Measurements from ENCODE around the gene ZNF598.
A peak's percentile ranks its signal among the peaks of the same experiment; 100 is the strongest.

ZNF598 gene

DNA sequence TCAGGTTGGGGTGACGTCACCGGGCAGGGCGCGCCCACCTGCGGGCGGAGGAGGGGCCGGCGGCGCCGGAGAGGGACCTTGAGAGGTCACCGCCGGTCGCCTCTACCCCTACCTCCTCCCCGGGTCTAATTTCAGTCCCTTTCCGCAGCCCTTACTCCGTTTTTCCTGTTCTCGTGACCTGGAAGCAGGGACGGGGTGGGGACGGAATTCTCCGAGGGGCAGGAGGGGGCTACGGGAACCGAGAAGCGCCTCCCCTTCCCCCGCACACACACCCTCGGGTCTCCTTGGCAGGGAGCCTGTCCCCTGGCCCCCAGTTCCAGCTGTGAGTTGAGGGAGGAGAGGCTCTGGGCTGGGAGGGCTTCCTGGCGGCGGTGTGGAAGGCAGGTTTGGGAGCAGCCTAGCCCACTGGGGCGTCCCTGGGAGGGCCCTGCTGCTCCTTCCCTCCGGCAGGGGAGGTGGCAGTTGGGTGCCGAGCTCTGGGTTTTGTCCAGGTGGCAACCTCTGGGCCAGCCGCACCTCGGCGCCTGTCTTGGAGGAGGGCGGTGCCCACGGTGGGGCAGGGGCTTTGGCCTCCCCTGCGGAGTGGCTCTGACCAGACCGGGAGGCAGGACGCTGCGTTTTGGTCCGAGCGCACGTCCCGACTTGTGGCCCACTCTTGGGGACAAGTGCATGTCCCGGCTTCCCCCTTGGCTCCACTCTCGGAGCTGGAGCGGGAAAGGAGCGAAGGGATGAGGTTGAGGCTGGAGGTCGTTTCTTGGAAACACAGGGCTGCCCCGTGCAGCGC is 19.1 kb downstream of the ZNF598 start:
- Mint-ChIP-seq H3K4me1 (ENCODE audit: low read depth) (peaks cover 29% of the 10 kb centered on the region), H3K27ac (peak overlapping the region; percentile 43), H3K36me3 (ENCODE audit: low read depth) (peaks cover 24% of the 10 kb centered on the region), H3K9me3 (no peaks in the 10 kb centered on the region), H3K27me3 (peaks cover 52% of the 10 kb centered on the region), H3K4me3 (peak overlapping the region; percentile 40)
- intact Hi-C loops (cut with micrococcal nuclease), result no loop called here

DNA sequence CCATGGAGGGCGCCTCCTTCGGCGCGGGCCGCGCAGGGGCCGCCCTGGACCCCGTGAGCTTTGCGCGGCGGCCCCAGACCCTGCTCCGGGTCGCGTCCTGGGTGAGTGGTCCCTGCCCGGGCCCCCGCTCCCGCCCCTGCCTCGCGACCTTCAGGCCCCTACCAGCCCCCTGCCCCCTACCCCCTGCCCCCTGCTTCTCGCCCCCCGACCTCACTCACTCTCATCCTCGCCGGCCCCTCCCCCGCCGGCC is 19.6 kb downstream of the ZNF598 start:
- H3K4me1 Mint-ChIP-seq (ENCODE audit: low read depth), result peaks cover 34% of the 10 kb centered on the region
- no peaks in the 10 kb centered on the region for H3K9me3 Mint-ChIP-seq
- intact Hi-C loops (cut with micrococcal nuclease), result no loop called here
- H3K4me3 Mint-ChIP-seq, result peak overlapping the region; percentile 40
- peaks cover 29% of the 10 kb centered on the region for H3K36me3 Mint-ChIP-seq (ENCODE audit: low read depth)
- H3K27me3 Mint-ChIP-seq, result peaks cover 52% of the 10 kb centered on the region
- no peak overlapping the region for H3K27ac Mint-ChIP-seq

DNA sequence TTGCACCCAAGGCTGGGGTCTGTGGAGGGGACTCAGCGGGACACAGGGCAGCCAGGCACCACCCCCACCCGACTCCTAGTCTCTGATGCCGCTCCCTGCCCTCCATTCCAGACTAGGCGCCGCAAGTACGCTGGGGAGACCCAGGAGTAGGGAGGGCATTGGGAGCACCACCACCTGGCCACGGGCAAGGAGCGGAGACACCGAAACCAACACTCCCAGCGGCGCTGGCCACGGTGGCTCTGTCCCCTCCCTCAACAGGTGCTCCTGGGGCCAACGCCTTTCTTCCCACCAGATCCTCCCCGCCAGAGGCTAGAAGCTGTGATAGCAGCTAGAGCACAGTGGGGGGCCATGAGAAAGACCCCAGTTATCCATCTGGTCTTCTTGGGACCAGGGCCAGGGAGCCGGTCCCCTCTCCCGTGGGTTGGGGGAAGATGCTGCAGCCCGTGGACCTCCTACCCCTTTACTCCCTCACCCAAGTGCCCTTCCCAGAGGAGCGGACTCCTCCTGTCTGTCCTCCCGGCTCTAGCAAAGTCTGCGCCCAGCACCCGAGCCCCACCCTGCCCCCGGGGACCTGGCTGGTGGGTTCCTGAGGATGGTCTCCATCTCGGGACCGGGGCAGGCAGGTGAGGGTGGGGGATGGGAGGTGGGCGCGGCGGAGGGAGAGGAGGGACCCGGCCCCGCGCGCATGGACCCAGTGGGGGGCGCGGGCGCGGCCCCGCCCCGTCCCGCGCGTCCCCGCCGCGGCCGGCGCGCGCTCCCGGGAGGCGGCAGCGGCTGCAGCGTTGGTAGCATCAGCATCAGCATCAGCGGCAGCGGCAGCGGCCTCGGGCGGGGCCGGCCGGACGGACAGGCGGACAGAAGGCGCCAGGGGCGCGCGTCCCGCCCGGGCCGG is 20.2 kb downstream of the ZNF598 start, which contains the start of gene SYNGR3:
SYNGR3 (plus strand) TSS at position 762 of the 892 bp plus-strand sequence. CDS start 133 bp downstream, outside the sequence.
- intact Hi-C loops (cut with micrococcal nuclease), result no loop called here
- H3K9me3 Mint-ChIP-seq, result no peaks in the 10 kb centered on the region
- peaks cover 40% of the 10 kb centered on the region for H3K4me1 Mint-ChIP-seq (ENCODE audit: low read depth)
- peaks cover 29% of the 10 kb centered on the region for H3K36me3 Mint-ChIP-seq (ENCODE audit: low read depth)
- peak within 1 kb of the TSS; percentile 40 for H3K4me3 Mint-ChIP-seq
- H3K27me3 Mint-ChIP-seq, result peaks cover 52% of the 10 kb centered on the region
- H3K27ac Mint-ChIP-seq, result peak within 1 kb of the TSS; percentile 43

DNA sequence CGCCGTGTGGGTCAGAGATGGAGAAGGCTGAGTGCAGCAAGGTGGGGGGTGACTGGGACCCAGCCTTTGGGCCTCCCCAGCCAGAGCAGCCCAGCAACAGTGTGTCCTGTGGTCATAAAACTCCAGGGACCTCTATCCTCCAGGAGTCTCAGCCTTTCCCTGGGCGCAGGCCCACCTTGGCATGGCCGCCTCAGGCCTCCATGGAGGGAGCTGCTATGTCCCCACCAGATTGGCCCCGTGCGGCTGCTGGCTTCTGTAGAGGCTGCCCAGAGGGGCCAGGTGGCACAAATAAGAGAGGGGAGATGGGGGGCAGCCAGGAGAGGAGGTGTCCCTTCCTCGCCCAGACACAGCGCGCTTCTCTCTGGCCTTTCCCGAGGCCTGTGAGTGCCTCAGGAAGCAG is 22.4 kb downstream of the ZNF598 start:
- Mint-ChIP-seq H3K4me1 (ENCODE audit: low read depth) (peaks cover 52% of the 10 kb centered on the region), H3K36me3 (ENCODE audit: low read depth) (peaks cover 29% of the 10 kb centered on the region), H3K27ac (no peak overlapping the region), H3K27me3 (peaks cover 58% of the 10 kb centered on the region), H3K4me3 (no peak overlapping the region), H3K9me3 (no peaks in the 10 kb centered on the region)
- intact Hi-C loops (cut with micrococcal nuclease), result no loop called here

DNA sequence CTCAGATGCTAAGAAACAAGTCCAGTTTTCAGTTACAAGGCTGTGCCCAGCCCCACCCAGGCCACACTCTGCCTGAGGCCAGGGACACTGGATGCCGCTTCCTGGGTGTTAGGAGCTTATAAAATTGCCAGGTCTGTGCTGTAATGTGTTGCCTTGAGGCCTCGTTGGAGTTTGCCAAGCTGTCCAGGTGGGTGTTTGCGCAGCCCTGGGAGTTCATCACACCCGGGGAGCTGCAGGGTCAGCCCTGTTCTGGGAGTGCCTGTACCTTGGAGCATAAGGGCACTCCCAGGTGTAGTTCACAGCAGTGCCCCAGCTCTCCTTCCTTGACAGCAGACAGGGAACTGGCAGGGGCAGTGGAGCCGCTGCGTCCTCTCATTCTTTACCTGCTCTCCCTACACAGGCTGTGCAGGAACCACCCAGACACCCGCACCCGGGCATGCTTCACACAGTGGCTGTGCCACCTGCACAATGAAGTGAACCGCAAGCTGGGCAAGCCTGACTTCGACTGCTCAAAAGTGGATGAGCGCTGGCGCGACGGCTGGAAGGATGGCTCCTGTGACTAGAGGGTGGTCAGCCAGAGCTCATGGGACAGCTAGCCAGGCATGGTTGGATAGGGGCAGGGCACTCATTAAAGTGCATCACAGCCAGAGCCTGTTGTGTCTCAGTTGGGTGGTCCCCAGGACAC is 24.0 kb downstream of the ZNF598 start:
- no peaks in the 10 kb centered on the region for H3K9me3 Mint-ChIP-seq
- H3K27me3 Mint-ChIP-seq, result peaks cover 60% of the 10 kb centered on the region
- H3K4me1 Mint-ChIP-seq (ENCODE audit: low read depth), result peaks cover 41% of the 10 kb centered on the region
- peak overlapping the region; percentile 79 for H3K4me3 Mint-ChIP-seq
- H3K27ac Mint-ChIP-seq, result no peak overlapping the region
- intact Hi-C loops (cut with micrococcal nuclease), result no loop called here
- peaks cover 29% of the 10 kb centered on the region for H3K36me3 Mint-ChIP-seq (ENCODE audit: low read depth)

DNA sequence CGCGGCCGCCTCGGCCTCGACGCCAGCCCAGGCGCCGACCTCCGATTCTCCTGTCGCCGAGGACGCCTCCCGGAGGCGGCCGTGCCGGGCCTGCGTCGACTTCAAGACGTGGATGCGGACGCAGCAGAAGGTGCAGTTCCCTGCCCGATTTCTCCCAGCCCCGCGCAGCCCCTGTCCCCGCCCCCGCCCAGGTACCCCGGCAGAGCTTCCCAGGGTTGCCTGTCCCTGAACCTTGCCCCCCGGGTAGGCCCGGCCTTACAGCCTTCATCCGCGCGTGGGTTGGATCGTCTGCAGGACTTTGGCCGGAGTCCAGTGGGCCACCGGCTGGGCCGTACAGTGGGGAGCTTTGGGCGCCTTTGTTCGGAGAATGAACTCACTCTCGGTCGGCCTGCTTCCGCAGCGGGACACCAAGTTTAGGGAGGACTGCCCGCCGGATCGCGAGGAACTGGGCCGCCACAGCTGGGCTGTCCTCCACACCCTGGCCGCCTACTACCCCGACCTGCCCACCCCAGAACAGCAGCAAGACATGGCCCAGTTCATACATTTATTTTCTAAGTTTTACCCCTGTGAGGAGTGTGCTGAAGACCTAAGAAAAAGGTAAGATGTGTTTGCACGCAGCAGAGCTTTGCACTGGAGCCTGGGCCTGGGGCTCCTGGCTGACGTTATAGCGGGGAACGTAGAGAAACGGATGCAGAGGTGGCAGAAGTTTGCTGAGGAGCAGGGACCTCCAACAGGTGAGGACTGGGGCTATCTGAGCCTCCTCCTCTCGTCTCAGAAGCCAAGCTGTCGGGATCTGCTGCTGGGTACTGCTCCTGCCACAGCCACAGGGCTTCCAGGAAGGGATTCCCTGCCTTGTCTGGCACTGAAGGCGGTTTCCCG is 25.0 kb downstream of the ZNF598 start:
- Mint-ChIP-seq H3K27ac (peak overlapping the region; percentile 73), H3K27me3 (peaks cover 64% of the 10 kb centered on the region), H3K36me3 (ENCODE audit: low read depth) (peaks cover 29% of the 10 kb centered on the region), H3K4me3 (peak overlapping the region; percentile 79), H3K4me1 (ENCODE audit: low read depth) (peaks cover 37% of the 10 kb centered on the region), H3K9me3 (no peaks in the 10 kb centered on the region)
- intact Hi-C loops (cut with micrococcal nuclease), result no loop called here

DNA sequence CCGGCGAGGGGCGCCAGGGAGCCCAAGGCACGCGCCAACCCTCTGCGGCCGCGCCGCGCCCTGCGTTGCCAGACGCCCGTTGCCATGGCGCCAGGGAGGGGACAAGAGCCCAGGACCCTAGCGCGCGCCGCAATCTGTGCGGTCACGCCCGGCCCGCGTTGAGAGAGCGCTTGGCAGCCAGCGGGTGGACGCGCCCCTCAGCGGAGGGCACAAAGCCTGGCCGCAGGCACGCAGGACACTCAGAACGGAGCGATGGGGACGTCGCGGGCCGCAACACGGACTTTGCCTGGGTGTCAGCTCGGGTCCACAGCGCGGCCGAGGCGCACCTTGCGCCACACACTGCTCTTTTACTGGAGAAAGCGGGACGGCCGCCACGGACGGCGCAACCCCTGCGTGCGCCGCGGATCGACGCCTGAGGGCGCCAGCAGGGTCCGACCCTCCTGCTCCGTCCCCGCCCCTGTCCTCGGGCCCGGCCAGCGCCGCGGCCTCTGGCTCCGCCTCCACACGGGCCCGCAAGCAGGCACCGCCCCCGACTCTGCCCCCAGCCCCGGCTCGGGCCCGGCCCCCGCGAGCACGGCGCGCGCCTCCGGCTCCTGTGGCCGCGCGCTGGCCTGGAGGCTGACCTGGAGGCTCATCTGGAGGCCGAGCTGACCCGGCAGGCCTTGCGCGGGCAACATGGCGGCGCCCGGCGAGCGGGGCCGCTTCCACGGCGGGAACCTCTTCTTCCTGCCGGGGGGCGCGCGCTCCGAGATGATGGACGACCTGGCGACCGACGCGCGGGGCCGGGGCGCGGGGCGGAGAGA is 25.9 kb downstream of the ZNF598 start, which contains the start of gene GFER:
GFER (plus strand) TSS at position 650 of the 803 bp plus-strand sequence; CDS start at position 676, 26 bp downstream.
- Mint-ChIP-seq H3K27me3 (peaks cover 62% of the 10 kb centered on the region), H3K4me3 (peak within 1 kb of the TSS; percentile 79), H3K27ac (peak within 1 kb of the TSS; percentile 73), H3K4me1 (ENCODE audit: low read depth) (peaks cover 39% of the 10 kb centered on the region), H3K36me3 (ENCODE audit: low read depth) (peaks cover 38% of the 10 kb centered on the region), H3K9me3 (no peaks in the 10 kb centered on the region)
- intact Hi-C loops (cut with micrococcal nuclease), result no loop called here

DNA sequence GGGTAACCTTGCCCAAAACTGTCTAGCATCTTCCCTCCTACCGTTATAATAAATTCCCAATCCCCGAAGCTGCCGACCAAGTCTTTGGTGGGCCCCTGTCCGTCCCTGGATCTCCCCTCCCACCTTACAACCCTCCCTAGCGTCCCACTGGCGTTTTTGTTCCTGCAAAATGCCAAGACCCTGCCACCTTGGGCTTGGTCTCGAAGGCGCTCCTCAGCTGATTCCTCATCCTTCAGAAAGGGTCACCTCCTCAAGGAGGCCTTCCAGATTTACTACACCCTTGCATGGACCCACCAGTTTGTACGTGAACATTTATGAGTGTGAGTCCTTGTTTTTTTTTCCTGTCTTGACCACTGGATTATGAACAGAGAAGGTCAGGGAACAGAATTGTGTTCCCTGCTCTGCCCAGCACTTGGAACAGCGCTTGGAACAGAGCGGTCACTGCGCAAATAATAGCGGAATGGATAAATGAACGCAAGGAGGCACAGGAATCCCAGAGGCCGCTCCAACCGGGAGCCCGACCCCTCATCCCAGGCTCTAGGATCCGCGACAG is 26.6 kb downstream of the ZNF598 start:
- H3K27me3 Mint-ChIP-seq, result peaks cover 64% of the 10 kb centered on the region
- H3K9me3 Mint-ChIP-seq, result no peaks in the 10 kb centered on the region
- intact Hi-C loops (cut with micrococcal nuclease), result no loop called here
- H3K27ac Mint-ChIP-seq, result peak overlapping the region; percentile 73
- H3K4me1 Mint-ChIP-seq (ENCODE audit: low read depth), result peaks cover 42% of the 10 kb centered on the region
- peaks cover 44% of the 10 kb centered on the region for H3K36me3 Mint-ChIP-seq (ENCODE audit: low read depth)
- H3K4me3 Mint-ChIP-seq, result peak overlapping the region; percentile 79

DNA sequence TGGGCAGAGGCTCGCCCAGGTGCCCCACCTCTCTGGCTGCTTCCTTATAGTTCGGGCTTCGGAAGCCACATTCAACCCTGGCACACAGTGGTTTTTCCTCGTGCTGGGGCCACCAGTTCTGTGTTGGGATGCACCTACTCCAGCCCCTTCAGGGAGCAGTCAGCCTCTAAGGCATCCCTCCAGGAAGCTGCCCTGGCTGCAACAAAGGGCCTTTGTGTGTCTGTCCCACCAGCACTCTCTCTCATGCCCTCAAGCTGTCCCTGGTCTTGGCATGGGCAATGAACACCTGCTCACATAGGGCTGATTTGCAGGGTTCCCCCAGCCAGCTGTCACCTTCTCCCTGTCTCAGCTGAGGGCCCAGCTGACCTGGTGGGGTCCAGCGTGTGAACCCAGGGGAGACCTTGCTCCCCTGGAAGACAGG is 27.6 kb downstream of the ZNF598 start:
- no peaks in the 10 kb centered on the region for H3K9me3 Mint-ChIP-seq
- H3K27me3 Mint-ChIP-seq, result peaks cover 66% of the 10 kb centered on the region
- peaks cover 42% of the 10 kb centered on the region for H3K4me1 Mint-ChIP-seq (ENCODE audit: low read depth)
- intact Hi-C loops (cut with micrococcal nuclease), result no loop called here
- H3K27ac Mint-ChIP-seq, result no peak overlapping the region
- peaks cover 46% of the 10 kb centered on the region for H3K36me3 Mint-ChIP-seq (ENCODE audit: low read depth)
- H3K4me3 Mint-ChIP-seq, result no peak overlapping the region

DNA sequence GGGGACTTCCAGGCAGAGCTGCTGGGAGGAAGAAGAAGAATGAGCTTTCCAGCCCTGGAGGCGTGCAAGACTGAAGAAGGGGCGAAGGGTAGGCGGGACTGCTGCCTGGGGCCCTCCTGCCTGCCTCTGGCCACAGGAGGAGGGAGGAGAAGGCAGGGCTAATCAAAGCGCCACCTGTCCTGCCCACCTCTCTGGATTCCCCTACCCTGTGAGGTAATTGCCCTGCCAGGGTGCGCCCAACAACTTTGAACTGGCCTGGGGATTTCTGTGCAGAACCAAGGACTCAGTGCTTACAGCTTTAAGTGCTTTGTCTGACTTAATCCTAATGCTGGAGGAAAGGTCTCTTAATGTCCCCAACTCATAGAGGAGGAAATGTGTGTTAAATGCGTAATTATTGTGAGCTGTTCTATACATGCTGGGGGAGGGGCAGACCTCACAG is 28.2 kb downstream of the ZNF598 start, which contains the start of gene NOXO1:
NOXO1 (minus strand) TSS at position 72 of the 439 bp plus-strand sequence. CDS start 290 bp downstream, outside the sequence.
- intact Hi-C loops (cut with micrococcal nuclease), result no loop called here
- no peak within 1 kb of the TSS for H3K4me3 Mint-ChIP-seq
- no peak within 1 kb of the TSS for H3K27ac Mint-ChIP-seq
- H3K36me3 Mint-ChIP-seq (ENCODE audit: low read depth), result peaks cover 46% of the 10 kb centered on the region
- H3K9me3 Mint-ChIP-seq, result no peaks in the 10 kb centered on the region
- peaks cover 62% of the 10 kb centered on the region for H3K27me3 Mint-ChIP-seq
- peaks cover 36% of the 10 kb centered on the region for H3K4me1 Mint-ChIP-seq (ENCODE audit: low read depth)

DNA sequence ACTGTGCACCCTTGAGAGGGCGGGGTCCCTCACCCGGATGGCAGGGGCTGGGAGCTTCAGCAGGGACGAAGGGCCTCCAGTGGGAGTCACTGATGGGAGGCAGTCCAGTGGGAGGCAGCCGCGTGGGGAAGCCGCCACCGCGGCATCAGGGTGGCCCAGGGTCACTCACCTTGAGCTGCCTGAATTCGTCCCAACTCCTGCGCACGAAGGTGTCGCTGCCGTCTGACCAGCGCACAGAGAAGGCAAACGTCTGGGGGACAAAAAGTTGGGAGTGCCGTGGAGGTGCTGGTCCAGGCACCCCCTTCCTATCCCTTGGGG is 28.9 kb downstream of the ZNF598 start:
- peaks cover 62% of the 10 kb centered on the region for H3K27me3 Mint-ChIP-seq
- no peaks in the 10 kb centered on the region for H3K9me3 Mint-ChIP-seq
- H3K4me1 Mint-ChIP-seq (ENCODE audit: low read depth), result peaks cover 30% of the 10 kb centered on the region
- H3K27ac Mint-ChIP-seq, result no peak overlapping the region
- intact Hi-C loops (cut with micrococcal nuclease), result no loop called here
- peaks cover 46% of the 10 kb centered on the region for H3K36me3 Mint-ChIP-seq (ENCODE audit: low read depth)
- no peak overlapping the region for H3K4me3 Mint-ChIP-seq

DNA sequence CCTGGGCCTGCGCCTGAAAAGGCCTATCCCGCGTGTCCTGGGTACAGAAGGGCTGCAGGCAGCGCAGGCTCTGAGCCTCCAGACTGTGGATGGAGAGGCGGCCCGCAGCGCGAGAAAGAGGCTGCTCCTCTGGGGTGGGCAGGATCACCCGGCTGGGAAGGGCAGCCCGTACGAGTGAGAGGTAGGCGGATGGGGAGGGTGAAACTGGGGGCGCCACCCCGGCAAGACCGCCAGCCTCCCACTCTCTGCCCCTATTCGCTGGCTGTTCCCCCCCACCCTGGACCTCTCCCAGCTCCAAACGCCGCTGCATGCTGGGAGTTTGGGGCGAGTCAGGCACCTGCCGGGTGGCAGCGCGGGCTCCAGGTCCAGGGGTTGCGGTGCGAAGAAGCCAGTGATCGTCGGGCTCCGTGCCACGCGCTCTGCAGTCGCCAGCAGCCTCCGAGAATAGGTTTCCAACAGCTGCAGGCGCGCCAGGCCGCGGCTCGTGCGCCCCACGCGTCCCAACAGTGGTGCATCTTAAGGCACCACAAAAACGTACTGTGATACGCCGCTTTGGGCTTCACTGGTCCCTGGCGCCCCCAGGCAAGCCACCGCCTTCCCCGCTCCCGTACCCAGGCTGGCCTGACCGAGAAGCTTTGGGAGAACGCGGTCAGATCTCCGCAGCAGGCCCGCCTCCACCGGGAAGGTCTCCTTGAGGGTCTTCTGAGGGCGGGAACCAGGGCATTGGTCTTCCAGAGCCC is 29.4 kb downstream of the ZNF598 start:
- no peak overlapping the region for H3K27ac Mint-ChIP-seq
- peaks cover 62% of the 10 kb centered on the region for H3K27me3 Mint-ChIP-seq
- no peaks in the 10 kb centered on the region for H3K9me3 Mint-ChIP-seq
- intact Hi-C loops (cut with micrococcal nuclease), result no loop called here
- peaks cover 46% of the 10 kb centered on the region for H3K36me3 Mint-ChIP-seq (ENCODE audit: low read depth)
- no peak overlapping the region for H3K4me3 Mint-ChIP-seq
- H3K4me1 Mint-ChIP-seq (ENCODE audit: low read depth), result peaks cover 25% of the 10 kb centered on the region
